Neural progenitor cell (in vitro differentiated cells): ENCODE results near the gene VPS37B.

Experiments used
- CTCF ChIP-seq: fragments of 200-600 bp; sonication (generic); IDR thresholded peaks from 2 replicates; pipeline ENCODE4 v1.5.1; 2017; ENCODE audit warnings: antibody characterized with exemption, mild to moderate bottlenecking
- EZH2 ChIP-seq: fragments of 200-600 bp; sonication (generic); IDR thresholded peaks from 2 replicates; pipeline ENCODE4 v1.6.1; 2017; ENCODE audit warnings: antibody characterized with exemption, mild to moderate bottlenecking, moderate library complexity
- EZH2phosphoT487 ChIP-seq: fragments of 200-600 bp; sonication (generic); IDR thresholded peaks from 2 replicates; pipeline ENCODE4 v1.6.1; 2017; ENCODE audit warnings: antibody characterized with exemption

DNA sequence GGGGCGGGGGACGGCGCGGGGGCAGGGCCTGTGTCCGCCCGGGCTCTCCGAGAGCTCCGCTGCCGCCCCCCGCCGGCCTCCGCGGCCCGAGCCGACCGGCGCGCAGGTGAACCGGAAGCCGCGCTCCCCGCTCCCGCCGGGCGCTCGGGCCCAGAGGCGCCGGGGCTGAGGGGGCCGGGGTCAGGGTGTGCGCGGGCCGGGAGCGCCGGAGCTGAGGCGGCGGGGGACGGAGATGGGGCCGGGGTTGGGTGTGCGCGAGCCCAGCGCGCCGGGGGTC is 60.2 kb downstream of the VPS37B start:
- TF ChIP-seq CTCF (no peak), EZH2 (no peak), EZH2phosphoT487 (no peak)
